Sigmoid colon (tissue), 7 donors: ENCODE measurements around the gene ILKAP. TPM values are rescaled to one million over a fixed set of nuclear protein-coding genes. Genes with fewer than 3 reads are reported as not detected.

Experiments used
- DNase-seq: peaks from one replicate; pipeline ENCODE4 v3.0.0-alpha.2; 2019
- H3K27ac ChIP-seq, 4 donors: fragments of 200-600 bp; sonication (generic); one replicate each; pipeline ENCODE4 v1.5.1; 2016 to 2019; ENCODE audit warnings: mild to moderate bottlenecking in 1 of 4
- H3K27me3 ChIP-seq, 3 donors: fragments of 200-600 bp; sonication (generic); one replicate each; pipeline ENCODE4 v1.5.1; 2019; ENCODE audit warnings: mild to moderate bottlenecking in 1 of 3
- H3K36me3 ChIP-seq, 4 donors: fragments of 200-600 bp; sonication (generic); one replicate each; pipeline ENCODE4 v1.5.1; 2016 to 2019
- H3K4me1 ChIP-seq, 4 donors: fragments of 200-600 bp; sonication (generic); one replicate each; pipeline ENCODE4 v1.5.1; 2017 to 2019
- H3K4me3 ChIP-seq, 4 donors: fragments of 200-600 bp; sonication (generic); one replicate each; pipeline ENCODE4 v1.5.1; 2017 to 2019; ENCODE audit warnings: mild to moderate bottlenecking in 2 of 4, moderate library complexity in 1 of 4
- H3K9me3 ChIP-seq, 4 donors: fragments of 200-600 bp in 3 of 4; sonication (generic) in 3 of 4; one replicate each; pipeline versions ENCODE4 v1.5.1 to v1.6.1; 2013 to 2019
- CTCF ChIP-seq, 4 experiments: fragments of 450-650 bp in 3 of 4; fragments of 200-600 bp in 1 of 4; IDR thresholded peaks; one replicate each; pipeline ENCODE4 v1.5.1; 2016 to 2019; ENCODE audit warnings: antibody characterized with exemption in 4 of 4, mild to moderate bottlenecking in 3 of 4, moderate library complexity in 2 of 4
- EP300 ChIP-seq, 4 donors: sonication (generic); formaldehyde crosslinking; IDR thresholded peaks; one replicate each; pipeline ENCODE4 v1.6.1; 2017; ENCODE audit warnings: antibody characterized with exemption in 4 of 4
- POLR2A ChIP-seq, 2 donors: fragments of 450-650 bp; IDR thresholded peaks; one replicate each; pipeline ENCODE4 v1.6.1; 2016; ENCODE audit warnings: antibody characterized with exemption in 2 of 2, mild to moderate bottlenecking in 2 of 2, moderate library complexity in 2 of 2
- POLR2AphosphoS5 ChIP-seq, 4 donors: sonication (generic); formaldehyde crosslinking; IDR thresholded peaks; one replicate each; pipeline ENCODE4 v1.6.1; 2017; ENCODE audit warnings: antibody characterized with exemption in 4 of 4
- WGBS, 2 donors: extraction: QIAGEN DNeasy Blood & Tissue Kit; methylation state at CpG; one replicate each; pipeline ENCODE4 v1.1.7; 2013; 5-methylcytosine and 5-hydroxymethylcytosine counted together
- intact Hi-C: fragments of 100-400 bp; cut with DNase I; formaldehyde crosslinking; loops from one replicate; pipeline ENCODE4 v1.15.1; 2023
- polyA plus RNA-seq, 3 donors: library from polyadenylated mRNA; stranded (reverse); fragments of 200-250 nt; gene quantifications; one replicate each; pipeline ENCODE4 v1.2.3, GENCODE V29; 2013
- total RNA-seq, 4 donors: library from RNA; depleted of rRNA; stranded (reverse); fragments of >200 nt; gene quantifications; one replicate each; pipeline ENCODE4 v1.1.0, GENCODE V29; 2016
- donor health status: healthy with polysubstance abuse.
- donor health status: Bipolar disorder and iron deficiency.
- donor health status: healthy.

ILKAP gene
- total and polyA plus RNA-seq, 7 donors: 26.4 to 57.3 (median 40.6) TPM

- Histone ChIP-seq H3K4me3 (no peak overlapping the region), H3K27me3 (no peaks in the 10 kb centered on the region), H3K36me3 (no peaks in the 10 kb centered on the region), H3K27ac (no peak overlapping the region), H3K9me3 (no peaks in the 10 kb centered on the region), H3K4me1 (peaks cover 0 to 4% (median 2%) of the 10 kb centered on the region in 4 donors)
- TF ChIP-seq EP300 (IDR thresholded peaks at IDR 0.05): no peak
- TF ChIP-seq POLR2AphosphoS5 (IDR thresholded peaks at IDR 0.05): no peak
- no peak for TF ChIP-seq POLR2A (IDR thresholded peaks at IDR 0.05)
- no peak for TF ChIP-seq CTCF (IDR thresholded peaks at IDR 0.05)
- intact Hi-C loops: no loop called here
- no peak for DNase-seq
- 91 to 92% methylated on average over 23 of the region's 23 CpGs for WGBS, 2 donors
Observed at GRCh38 chr2:238132463-238133450, 70.7 kb downstream of the ILKAP start.

- no peak for DNase-seq
- peaks cover 0 to 12% (median 4%) of the 10 kb centered on the region in 4 donors for H3K4me1 ChIP-seq
- WGBS, 2 donors: 88 to 92% methylated on average over 14 of the region's 14 CpGs
- no peak overlapping the region for H3K4me3 ChIP-seq
- TF ChIP-seq CTCF (IDR thresholded peaks at IDR 0.05): no peak
- no peak for TF ChIP-seq EP300 (IDR thresholded peaks at IDR 0.05)
- TF ChIP-seq POLR2AphosphoS5 (IDR thresholded peaks at IDR 0.05): no peak
- TF ChIP-seq POLR2A (IDR thresholded peaks at IDR 0.05): no peak
- no peaks in the 10 kb centered on the region for H3K9me3 ChIP-seq
- intact Hi-C loops: no loop called here
- no peak overlapping the region for H3K27ac ChIP-seq
- no peaks in the 10 kb centered on the region for H3K36me3 ChIP-seq
- no peaks in the 10 kb centered on the region for H3K27me3 ChIP-seq
Observed at GRCh38 chr2:238131761-238132462, 71.6 kb downstream of the ILKAP start.

GRCh38 chr2:238130696-238131628 is 72.5 kb downstream of the ILKAP start:
- WGBS, 2 donors: 92 to 93% methylated on average over 68 of the region's 68 CpGs

More at GRCh38 chr2:238130696-238131628, 72.5 kb downstream of the ILKAP start:
- H3K36me3 ChIP-seq: no peaks in the 10 kb centered on the region
- intact Hi-C loops: no loop called here
- peaks cover 0 to 13% (median 4%) of the 10 kb centered on the region in 4 donors for H3K4me1 ChIP-seq
- DNase-seq: no peak
- H3K4me3 ChIP-seq: no peak overlapping the region
- no peaks in the 10 kb centered on the region for H3K27me3 ChIP-seq
- TF ChIP-seq EP300 (IDR thresholded peaks at IDR 0.05) (no peak), POLR2A (IDR thresholded peaks at IDR 0.05) (no peak), CTCF (IDR thresholded peaks at IDR 0.05) (no peak), POLR2AphosphoS5 (IDR thresholded peaks at IDR 0.05) (no peak)
- no peaks in the 10 kb centered on the region for H3K9me3 ChIP-seq
- no peak overlapping the region for H3K27ac ChIP-seq
